ENCODE results near the gene INSYN1. TPM values are rescaled to one million over a fixed set of nuclear protein-coding genes. Genes with fewer than 3 reads are reported as not detected.

The INSYN1 gene
- total and polyA plus RNA-seq, 9 donors, result 0.43 to 86.3 (median 31.1) TPM

- intact Hi-C loops (cut with DNase I), result loop anchor here in 2 of 4 donors (10.0 kb wide), 1 partner anchor 130 kb away; no protein-coding TSS in a partner anchor
- TF ChIP-seq POLR2A (IDR thresholded peaks at IDR 0.05) (no peak), EP300 (IDR thresholded peaks at IDR 0.05) (no peak), CTCF (IDR thresholded peaks at IDR 0.05) (no peak)
- 64 to 70% (median 67%) methylated on average over 5 of the region's 5 CpGs for WGBS, 3 donors
These were observed 58.7 kb downstream of the INSYN1 start for GRCh38 chr15:73694419-73694818.

GRCh38 chr15:73691396-73691795 is 61.8 kb downstream of the INSYN1 start:
- 53 to 65% (median 63%) methylated on average over 6 of the region's 6 CpGs for WGBS, 3 donors
- peak in 1 of 5 donors; percentile 66 for DNase-seq
- Histone ChIP-seq H3K27me3 (no peaks in the 10 kb centered on the region), H3K4me3 (no peak overlapping the region), H3K27ac (no peak overlapping the region), H3K9me3 (no peaks in the 10 kb centered on the region), H3K36me3 (no peaks in the 10 kb centered on the region), H3K4me1 (ENCODE audit: insufficient read depth) (peaks cover 23% of the 10 kb centered on the region)
- intact Hi-C loops (cut with DNase I), result loop anchor here in 2 of 4 donors (10.0 kb wide), 1 partner anchor 127 kb away; no protein-coding TSS in a partner anchor
- TF ChIP-seq EP300 (IDR thresholded peaks at IDR 0.05), result no peak
- no peak for TF ChIP-seq POLR2A (IDR thresholded peaks at IDR 0.05)
- TF ChIP-seq CTCF (IDR thresholded peaks at IDR 0.05), result no peak

More at GRCh38 chr15:73694419-73694818, 58.7 kb downstream of the INSYN1 start:
- H3K36me3 ChIP-seq, result no peaks in the 10 kb centered on the region
- DNase-seq, result no peak
- no peaks in the 10 kb centered on the region for H3K27me3 ChIP-seq
- H3K9me3 ChIP-seq, result no peaks in the 10 kb centered on the region
- no peak overlapping the region for H3K4me3 ChIP-seq
- peaks cover 4% of the 10 kb centered on the region for H3K4me1 ChIP-seq (ENCODE audit: insufficient read depth)
- no peak overlapping the region for H3K27ac ChIP-seq

GRCh38 chr15:73688455-73688854 is 64.7 kb downstream of the INSYN1 start:
- Histone ChIP-seq H3K27ac (no peak overlapping the region), H3K27me3 (no peaks in the 10 kb centered on the region), H3K9me3 (no peaks in the 10 kb centered on the region), H3K4me1 (ENCODE audit: insufficient read depth) (peaks cover 34% of the 10 kb centered on the region), H3K4me3 (no peak overlapping the region), H3K36me3 (no peaks in the 10 kb centered on the region)
- WGBS, 3 donors, result 73 to 80% (median 76%) methylated on average over 6 of the region's 6 CpGs
- DNase-seq, result no peak
- no peak for TF ChIP-seq CTCF (IDR thresholded peaks at IDR 0.05)
- TF ChIP-seq EP300 (IDR thresholded peaks at IDR 0.05), result no peak
- no peak for TF ChIP-seq POLR2A (IDR thresholded peaks at IDR 0.05)
- intact Hi-C loops (cut with DNase I), result no loop called here

- H3K4me3 ChIP-seq, result no peak overlapping the region
- H3K27me3 ChIP-seq, result no peaks in the 10 kb centered on the region
- H3K4me1 ChIP-seq (ENCODE audit: insufficient read depth), result peaks cover 35% of the 10 kb centered on the region
- intact Hi-C loops (cut with DNase I), result no loop called here
- TF ChIP-seq EP300 (IDR thresholded peaks at IDR 0.05), result no peak
- no peak for TF ChIP-seq POLR2A (IDR thresholded peaks at IDR 0.05)
- TF ChIP-seq CTCF (IDR thresholded peaks at IDR 0.05), result no peak
- H3K27ac ChIP-seq, result no peak overlapping the region
- no peaks in the 10 kb centered on the region for H3K36me3 ChIP-seq
- WGBS, 3 donors, result 90 to 97% (median 92%) methylated on average over 2 of the region's 2 CpGs
- H3K9me3 ChIP-seq, result no peaks in the 10 kb centered on the region
- no peak for DNase-seq
These were observed 65.8 kb downstream of the INSYN1 start for GRCh38 chr15:73687351-73687750.

All from ovary (tissue), 9 donors.